ENCODE results near the gene CCN5.

CCN5 gene

DNA sequence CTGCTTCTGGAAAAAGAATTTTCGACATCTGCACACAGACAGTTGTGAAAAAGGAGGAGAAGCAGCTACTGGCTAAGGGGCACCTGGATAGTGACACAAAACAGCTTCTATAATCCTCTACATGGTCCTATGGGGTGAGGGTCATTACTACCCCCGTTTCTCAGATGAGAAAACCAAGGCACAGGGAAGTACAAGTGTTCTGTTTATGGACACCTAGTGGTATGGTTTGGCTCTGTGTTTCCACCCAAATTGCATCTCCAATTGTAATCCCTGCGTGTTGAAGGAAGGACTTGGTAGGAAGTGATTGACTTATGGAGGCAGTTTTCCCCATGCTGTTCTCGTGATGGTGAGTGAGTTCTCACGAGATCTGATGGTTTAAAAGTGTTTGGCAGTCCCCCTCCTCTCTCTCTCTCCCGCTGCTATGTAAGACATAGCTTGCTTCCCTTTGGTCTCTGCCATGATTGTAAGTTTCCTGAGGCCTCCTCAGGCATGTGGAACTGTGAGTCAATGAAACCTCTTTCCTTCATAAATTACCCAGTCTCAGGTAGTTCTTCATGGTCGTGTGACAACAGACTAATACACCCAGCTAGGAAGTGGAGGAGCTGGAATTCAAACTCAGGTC lies 28.0 kb downstream of the CCN5 start:
- no peak for DNase-seq (ENCODE audit: low read depth in 2 of 2)
- H3K4me3 ChIP-seq (replicated peaks in 1 of 2; ENCODE audit: low read depth in 2 of 2, low read length in 2 of 2): no peak overlapping the region
- TF ChIP-seq, protein P1, sequence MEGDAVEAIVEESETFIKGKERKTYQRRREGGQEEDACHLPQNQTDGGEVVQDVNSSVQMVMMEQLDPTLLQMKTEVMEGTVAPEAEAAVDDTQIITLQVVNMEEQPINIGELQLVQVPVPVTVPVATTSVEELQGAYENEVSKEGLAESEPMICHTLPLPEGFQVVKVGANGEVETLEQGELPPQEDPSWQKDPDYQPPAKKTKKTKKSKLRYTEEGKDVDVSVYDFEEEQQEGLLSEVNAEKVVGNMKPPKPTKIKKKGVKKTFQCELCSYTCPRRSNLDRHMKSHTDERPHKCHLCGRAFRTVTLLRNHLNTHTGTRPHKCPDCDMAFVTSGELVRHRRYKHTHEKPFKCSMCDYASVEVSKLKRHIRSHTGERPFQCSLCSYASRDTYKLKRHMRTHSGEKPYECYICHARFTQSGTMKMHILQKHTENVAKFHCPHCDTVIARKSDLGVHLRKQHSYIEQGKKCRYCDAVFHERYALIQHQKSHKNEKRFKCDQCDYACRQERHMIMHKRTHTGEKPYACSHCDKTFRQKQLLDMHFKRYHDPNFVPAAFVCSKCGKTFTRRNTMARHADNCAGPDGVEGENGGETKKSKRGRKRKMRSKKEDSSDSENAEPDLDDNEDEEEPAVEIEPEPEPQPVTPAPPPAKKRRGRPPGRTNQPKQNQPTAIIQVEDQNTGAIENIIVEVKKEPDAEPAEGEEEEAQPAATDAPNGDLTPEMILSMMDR (IDR thresholded peaks at IDR 0.05; ENCODE audit: low read depth, low read length): no peak

DNA sequence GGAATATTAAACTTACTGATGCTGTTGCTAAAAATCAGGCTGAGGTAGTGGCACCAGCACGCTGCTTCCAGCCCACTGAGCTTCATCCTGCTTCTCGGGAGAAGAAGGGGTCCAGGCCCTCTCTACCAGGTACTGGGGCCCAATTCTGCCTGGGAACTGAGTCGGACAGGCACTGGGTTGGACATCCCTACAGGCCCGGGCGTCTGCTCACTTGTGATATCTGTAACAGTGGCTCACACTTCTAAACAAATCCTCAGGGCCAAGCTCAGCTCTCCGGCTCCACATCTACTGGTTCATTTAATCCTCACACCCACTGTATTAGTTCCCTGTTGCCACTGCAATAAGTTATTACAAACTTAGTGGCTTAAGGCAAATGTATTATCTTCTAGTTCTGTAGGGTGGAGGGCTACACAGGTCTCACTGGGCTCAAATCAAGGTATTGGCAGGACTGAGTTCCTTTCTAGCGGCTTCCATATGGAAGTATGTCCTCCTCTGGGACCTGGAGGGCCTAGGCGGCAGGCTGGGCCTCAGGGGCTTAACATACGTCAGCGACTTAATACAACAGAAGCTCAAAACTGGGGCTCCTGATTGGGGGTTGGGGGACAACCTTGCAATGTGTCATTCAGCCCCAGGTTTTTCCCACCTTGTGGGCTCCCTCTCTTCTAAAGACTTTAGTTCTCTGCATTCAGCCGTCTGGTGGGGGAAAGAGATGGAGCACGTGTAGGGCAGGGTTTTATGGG lies 28.9 kb downstream of the CCN5 start:
- H3K4me3 ChIP-seq (replicated peaks in 1 of 2; ENCODE audit: low read depth in 2 of 2, low read length in 2 of 2): no peak overlapping the region
- no peak for DNase-seq (ENCODE audit: low read depth in 2 of 2)
- TF ChIP-seq, protein P1 (IDR thresholded peaks at IDR 0.05; ENCODE audit: low read depth, low read length): no peak

DNA sequence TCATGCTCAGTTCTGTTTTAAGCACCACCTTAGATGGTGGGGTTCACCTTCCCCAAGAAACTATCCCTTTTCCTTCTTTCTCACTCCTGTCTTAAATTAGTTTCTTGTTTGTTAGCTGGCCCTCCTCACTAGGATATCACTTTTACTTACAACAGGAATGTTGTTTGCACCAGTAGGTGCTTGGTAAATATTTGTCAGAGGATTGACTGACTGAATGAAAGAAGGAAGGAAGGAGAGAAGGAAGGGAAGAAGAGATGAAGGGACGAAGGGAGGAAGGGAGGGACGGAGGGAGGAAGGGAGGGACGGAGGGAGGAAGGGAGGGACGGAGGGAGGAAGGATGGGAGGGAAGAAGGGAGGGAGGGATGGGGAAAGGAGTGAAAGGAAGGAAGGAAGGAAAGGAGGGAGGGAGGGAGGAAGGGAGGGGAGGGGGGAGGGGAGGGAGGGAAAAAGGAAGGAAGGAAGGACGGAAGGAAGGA lies 30.0 kb downstream of the CCN5 start:
- TF ChIP-seq, protein P1 (IDR thresholded peaks at IDR 0.05; ENCODE audit: low read depth, low read length): no peak
- H3K4me3 ChIP-seq (replicated peaks in 1 of 2; ENCODE audit: low read depth in 2 of 2, low read length in 2 of 2): peak overlapping the region; percentile 49

DNA sequence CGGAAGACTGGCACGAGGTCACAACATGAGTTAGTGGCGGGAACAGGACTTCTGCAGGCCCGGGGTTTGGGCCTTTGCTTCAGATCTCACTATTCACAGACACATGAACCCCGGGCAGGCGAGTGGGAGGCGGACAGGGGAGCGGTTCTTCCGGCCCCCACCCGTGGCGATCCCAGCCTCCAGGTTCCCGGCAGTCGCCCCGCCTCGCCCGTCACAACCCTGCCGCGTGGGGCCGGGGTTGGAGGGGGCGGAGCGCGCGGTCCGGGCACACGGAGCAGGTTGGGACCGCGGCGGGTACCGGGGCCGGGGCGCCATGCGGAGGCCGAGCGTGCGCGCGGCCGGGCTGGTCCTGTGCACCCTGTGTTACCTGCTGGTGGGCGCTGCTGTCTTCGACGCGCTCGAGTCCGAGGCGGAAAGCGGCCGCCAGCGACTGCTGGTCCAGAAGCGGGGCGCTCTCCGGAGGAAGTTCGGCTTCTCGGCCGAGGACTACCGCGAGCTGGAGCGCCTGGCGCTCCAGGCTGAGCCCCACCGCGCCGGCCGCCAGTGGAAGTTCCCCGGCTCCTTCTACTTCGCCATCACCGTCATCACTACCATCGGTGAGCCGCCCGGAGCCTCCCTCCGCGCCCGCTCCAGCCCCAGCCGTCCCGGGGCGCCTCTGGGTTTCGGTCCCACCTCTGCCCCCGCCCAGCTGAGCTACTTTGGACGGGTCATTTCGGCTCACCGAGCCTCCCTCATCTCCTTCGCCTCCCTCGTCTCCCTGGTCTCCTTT lies 30.6 kb downstream of the CCN5 start, which contains the start of gene KCNK15:
TSS of gene KCNK15 (plus strand) at position 268 of the 769 bp plus-strand sequence. CDS start at position 314, 46 bp downstream.
- DNase-seq (ENCODE audit: low read depth in 2 of 2): peak; percentile 13 to 36
- TF ChIP-seq, protein P1 (IDR thresholded peaks at IDR 0.05; ENCODE audit: low read depth, low read length): no peak
- H3K4me3 ChIP-seq (replicated peaks in 1 of 2; ENCODE audit: low read depth in 2 of 2, low read length in 2 of 2): peak within 1 kb of the TSS; percentile 49

More for the DNA sequence above, 30.0 kb downstream of the CCN5 start:
- no peak for DNase-seq (ENCODE audit: low read depth in 2 of 2)

GRCh38 chr20:44746367-44747165 lies 31.4 kb downstream of the CCN5 start:
- DNase-seq (ENCODE audit: low read depth in 2 of 2): no peak
- H3K4me3 ChIP-seq (replicated peaks in 1 of 2; ENCODE audit: low read depth in 2 of 2, low read length in 2 of 2): peak overlapping the region; percentile 49
- TF ChIP-seq, protein P1 (IDR thresholded peaks at IDR 0.05; ENCODE audit: low read depth, low read length): no peak
